GM13977 (cell line): Measurements from ENCODE around the gene PGGHG.

ENCODE experiments used
- DNase-seq: peaks from one replicate; pipeline ENCODE4 v3.0.0; 2012; ENCODE audit warnings: low spot score
- CTCF ChIP-seq: IDR thresholded peaks from 2 replicates; pipeline ENCODE4 v1.5.1; 2012; ENCODE audit warnings: mild to moderate bottlenecking, control low read depth; ENCODE audit not compliant: insufficient read depth; ENCODE audit errors: extremely low read depth, missing control alignments
- in situ Hi-C: fragments of 300-500 bp; cut with MboI; formaldehyde crosslinking; loops from one replicate; pipeline ENCODE4 v1.12.0; 2022; ENCODE audit warnings: low sequenced_read_pairs, low pct_unique_long_range_greater_than_20kb, mixed read lengths, inconsistent platforms; ENCODE audit not compliant: unreplicated experiment

The PGGHG gene

GRCh38 chr11:289712-290620, 1.0 kb downstream of the PGGHG start:
- in situ Hi-C loops = no loop called here
- peak; percentile 59 for DNase-seq
- TF ChIP-seq CTCF = no peak

GRCh38 chr11:290621-291231, 1.8 kb downstream of the PGGHG start:
- no peak for DNase-seq
- TF ChIP-seq CTCF = no peak
- in situ Hi-C loops = no loop called here

GRCh38 chr11:291281-292210, 2.6 kb downstream of the PGGHG start:
- no peak for TF ChIP-seq CTCF
- no peak for DNase-seq
- in situ Hi-C loops = no loop called here

GRCh38 chr11:292211-293121, 3.5 kb downstream of the PGGHG start:
- DNase-seq = no peak
- in situ Hi-C loops = no loop called here

GRCh38 chr11:293271-293851, 4.4 kb downstream of the PGGHG start:
- DNase-seq = no peak
- in situ Hi-C loops = no loop called here
- TF ChIP-seq CTCF = no peak

More at GRCh38 chr11:292211-293121, 3.5 kb downstream of the PGGHG start:
- no peak for TF ChIP-seq CTCF
